IMR-90 (cell line): ENCODE measurements around the gene KIF6. TPM values are rescaled to one million over a fixed set of nuclear protein-coding genes. Genes with fewer than 3 reads are reported as not detected.

Experiments used
- ATAC-seq: fragments of 200-7000 bp; cut with Tn5 transposase; 2 replicates; pipeline ENCODE4 v1.9.1; 2020; ENCODE audit warnings: low read depth, mild to moderate bottlenecking, moderate library complexity
- BruUV-seq: library from RNA; stranded (reverse); fragments of 400-500 nt; replicated peaks from 2 replicates; lab custom pipeline; 2021; lab: Mats Ljungman, UMichigan
- CTCF ChIA-PET: fragments of 300-600 bp; formaldehyde crosslinking; extraction: SDS; loops from one replicate; lab custom pipeline; 2021; ENCODE audit warnings: antibody characterized with exemption; lab: Yijun Ruan, JAX
- POLR2A ChIA-PET: fragments of 300-600 bp; sonication (Branson Sonifier 250); formaldehyde crosslinking; loops from one replicate; lab custom pipeline; 2022; ENCODE audit warnings: antibody characterized with exemption; ENCODE audit not compliant: unreplicated experiment; lab: Charles Lee
- DNase-seq: peaks from one replicate; pipeline ENCODE4 v3.0.0; 2013
- H2AFZ ChIP-seq: replicated peaks from 2 replicates; pipeline ENCODE3; 2013; ENCODE audit warnings: low read length, mild to moderate bottlenecking; ENCODE audit not compliant: poor library complexity
- H2AK5ac ChIP-seq: 2 replicates; pipeline ENCODE4 v1.6.1; 2013; ENCODE audit warnings: low read depth, low read length, inconsistent platforms
- H2AK9ac ChIP-seq: replicated peaks from 2 replicates; pipeline ENCODE3; 2013; ENCODE audit warnings: mild to moderate bottlenecking, low read depth, low read length, moderate library complexity; ENCODE audit not compliant: poor library complexity
- H2BK120ac ChIP-seq: 2 replicates; pipeline ENCODE4 v1.6.1; 2013; ENCODE audit warnings: low read depth, low read length, inconsistent platforms
- H2BK15ac ChIP-seq: 3 replicates; pipeline ENCODE4 v1.6.1; 2013; ENCODE audit warnings: low read depth, low read length, inconsistent platforms
- H2BK20ac ChIP-seq: 2 replicates; pipeline ENCODE4 v1.6.1; 2013; ENCODE audit warnings: low read depth, mild to moderate bottlenecking, inconsistent platforms, low read length, moderate library complexity
- H2BK5ac ChIP-seq: 2 replicates; pipeline ENCODE4 v1.6.1; 2013; ENCODE audit warnings: mild to moderate bottlenecking, low read depth, low read length, inconsistent platforms; ENCODE audit not compliant: poor library complexity, severe bottlenecking
- H3K14ac ChIP-seq: replicated peaks from 2 replicates; pipeline ENCODE4 v1.6.1; 2013; ENCODE audit warnings: low read depth, low read length, inconsistent platforms
- H3K18ac ChIP-seq: 2 replicates; pipeline ENCODE4 v1.6.1; 2013; ENCODE audit warnings: low read depth, low read length, control low read depth
- H3K23ac ChIP-seq: 2 replicates; pipeline ENCODE4 v1.6.1; 2013; ENCODE audit warnings: low read depth, low read length, inconsistent platforms
- H3K27ac ChIP-seq: 2 replicates; pipeline ENCODE4 v1.5.1; 2013; ENCODE audit warnings: mild to moderate bottlenecking, control low read depth, low read length; ENCODE audit not compliant: insufficient read depth
- H3K27me3 ChIP-seq: 2 replicates; pipeline ENCODE4 v1.6.1; 2013; ENCODE audit warnings: low read length; ENCODE audit not compliant: control insufficient read depth, insufficient read depth
- H3K36me3 ChIP-seq: 2 replicates; pipeline ENCODE4 v1.6.1; 2013; ENCODE audit warnings: low read length, mixed read lengths; ENCODE audit not compliant: control insufficient read depth, insufficient read depth
- H3K4ac ChIP-seq: 2 replicates; pipeline ENCODE4 v1.6.1; 2013; ENCODE audit warnings: low read depth, low read length, inconsistent platforms
- H3K4me1 ChIP-seq: 2 replicates; pipeline ENCODE4 v1.6.1; 2013; ENCODE audit warnings: low read length, mixed read lengths; ENCODE audit not compliant: control insufficient read depth, insufficient read depth
- H3K4me2 ChIP-seq: 2 replicates; pipeline ENCODE4 v1.6.1; 2013; ENCODE audit warnings: low read depth, mild to moderate bottlenecking, control low read depth, low read length, moderate library complexity
- H3K4me3 ChIP-seq: 2 replicates; pipeline ENCODE4 v1.5.1; 2013; ENCODE audit warnings: low read depth, mild to moderate bottlenecking, control low read depth, low read length, moderate library complexity; ENCODE audit not compliant: insufficient read depth
- H3K56ac ChIP-seq: 2 replicates; pipeline ENCODE4 v1.6.1; 2013; ENCODE audit warnings: low read length, inconsistent platforms; ENCODE audit not compliant: insufficient read depth; ENCODE audit errors: extremely low read depth
- H3K79me1 ChIP-seq, 2 experiments: 2 replicates each; pipeline ENCODE4 v1.6.1; 2013; ENCODE audit warnings: low read length in 2 of 2, inconsistent platforms in 1 of 2, low read depth in 1 of 2
- H3K9ac ChIP-seq: 2 replicates; pipeline ENCODE4 v1.6.1; 2013; ENCODE audit warnings: low read depth, low read length, control low read depth
- H3K9me1 ChIP-seq: 2 replicates; pipeline ENCODE4 v1.6.1; 2013; ENCODE audit warnings: low read length, inconsistent platforms; ENCODE audit not compliant: insufficient read depth
- H3K9me3 ChIP-seq: 2 replicates; pipeline ENCODE4 v1.6.1; 2013; ENCODE audit warnings: low read length; ENCODE audit not compliant: control insufficient read depth, insufficient read depth
- H4K20me1 ChIP-seq: 2 replicates; pipeline ENCODE4 v1.6.1; 2013; ENCODE audit warnings: low read length, inconsistent platforms; ENCODE audit not compliant: insufficient read depth
- H4K5ac ChIP-seq: 2 replicates; pipeline ENCODE4 v1.6.1; 2013; ENCODE audit warnings: mild to moderate bottlenecking, low read depth, low read length, control low read depth
- H4K8ac ChIP-seq, 2 experiments: 2 replicates each; pipeline ENCODE4 v1.6.1; 2013; ENCODE audit warnings: low read depth in 2 of 2, low read length in 2 of 2, control low read depth in 1 of 2, inconsistent platforms in 1 of 2
- H4K91ac ChIP-seq: 2 replicates; pipeline ENCODE4 v1.6.1; 2013; ENCODE audit warnings: low read depth, low read length, inconsistent platforms; ENCODE audit not compliant: insufficient read depth
- BHLHE40 ChIP-seq: fragments of 150-350 bp; IDR thresholded peaks from 2 replicates; pipeline ENCODE4 v1.6.1; 2016; ENCODE audit warnings: mild to moderate bottlenecking, low read depth, low read length
- CEBPB ChIP-seq: IDR thresholded peaks from 2 replicates; pipeline ENCODE4 v1.6.1; 2012; ENCODE audit warnings: low read depth, low read length, improper control_type of control experiment
- CHD1 ChIP-seq: IDR thresholded peaks from 2 replicates; pipeline ENCODE4 v1.6.1; 2012; ENCODE audit warnings: low read depth, low read length, improper control_type of control experiment
- CTCF ChIP-seq: conservative IDR thresholded peaks from 2 replicates; pipeline ENCODE4 v1.5.1; 2012; ENCODE audit warnings: mild to moderate bottlenecking, low read depth, low read length, improper control_type of control experiment
- FOS ChIP-seq: fragments of 150-350 bp; IDR thresholded peaks from 2 replicates; pipeline ENCODE4 v1.6.1; 2016; ENCODE audit warnings: low read depth, low read length
- MAFK ChIP-seq: IDR thresholded peaks from 2 replicates; pipeline ENCODE4 v1.6.1; 2012; ENCODE audit warnings: low read depth, low read length, improper control_type of control experiment
- MAZ ChIP-seq: IDR thresholded peaks from 2 replicates; pipeline ENCODE4 v1.6.1; 2012; ENCODE audit warnings: low read depth, mild to moderate bottlenecking, low read length, improper control_type of control experiment, moderate library complexity, borderline replicate concordance
- MXI1 ChIP-seq: IDR thresholded peaks from 2 replicates; pipeline ENCODE4 v1.6.1; 2012; ENCODE audit warnings: low read depth, mild to moderate bottlenecking, low read length, moderate library complexity, borderline replicate concordance
- NFE2L2 ChIP-seq: fragments of 150-350 bp; IDR thresholded peaks from 2 replicates; pipeline ENCODE4 v1.6.1; 2016; ENCODE audit warnings: low read depth, mild to moderate bottlenecking, low read length
- POLR2A ChIP-seq: IDR thresholded peaks from 2 replicates; pipeline ENCODE4 v1.6.1; 2012; ENCODE audit warnings: mild to moderate bottlenecking, low read depth, low read length
- RAD21 ChIP-seq: IDR thresholded peaks from 2 replicates; pipeline ENCODE4 v1.6.1; 2012; ENCODE audit warnings: low read length, improper control_type of control experiment
- RCOR1 ChIP-seq: IDR thresholded peaks from 2 replicates; pipeline ENCODE4 v1.6.1; 2012; ENCODE audit warnings: mild to moderate bottlenecking, low read length, improper control_type of control experiment; ENCODE audit not compliant: insufficient replicate concordance
- RFX5 ChIP-seq: IDR thresholded peaks from 2 replicates; pipeline ENCODE4 v1.8.0; 2012; ENCODE audit warnings: low read depth, mild to moderate bottlenecking, low read length, moderate library complexity
- SMC3 ChIP-seq: fragments of 150-350 bp; IDR thresholded peaks from 2 replicates; pipeline ENCODE4 v1.6.1; 2016; ENCODE audit warnings: low read depth, mild to moderate bottlenecking, antibody characterized with exemption, low read length, moderate library complexity
- WGBS, 2 experiments: methylation state at CpG; one replicate each; pipeline versions ENCODE4 v1.1.5 to v1.1.7; 2013; ENCODE audit warnings: missing lambda C conversion rate in 2 of 2; ENCODE audit not compliant: insufficient read length in 1 of 2; ENCODE audit errors: extremely low coverage in 2 of 2; 5-methylcytosine and 5-hydroxymethylcytosine counted together
- dilution Hi-C: fragments of 300-500 bp; cut with HindIII; formaldehyde crosslinking; loops from one replicate; pipeline ENCODE4 v1.14.3; 2018; ENCODE audit warnings: low sequenced_read_pairs; ENCODE audit not compliant: unreplicated experiment
- in situ Hi-C: fragments of 300-500 bp; cut with MboI; formaldehyde crosslinking; loops from 3 replicates; pipeline ENCODE4 v1.14.3; 2019; ENCODE audit warnings: low sequenced_read_pairs, inconsistent platforms, mixed read lengths
- intact Hi-C: fragments of 100-400 bp; cut with micrococcal nuclease; formaldehyde crosslinking; loops from 2 replicates; pipeline ENCODE4 v1.10.0; 2022
- polyA plus RNA-seq, 3 experiments: library from polyadenylated mRNA; depleted of rRNA; stranded (reverse); fragments of >200 nt; gene quantifications; 2 replicates each; pipeline ENCODE4 v1.2.3, GENCODE V29; 2012; ENCODE audit warnings: low replicate concordance in 1 of 3
- total RNA-seq: library from RNA; depleted of rRNA; stranded (reverse); fragments of >200 nt; gene quantifications from 2 replicates; pipeline ENCODE4 v1.2.3, GENCODE V29; 2012
- TF ChIP-seq, protein P1 (sequence below): fragments of 150-350 bp; IDR thresholded peaks from 2 replicates; pipeline ENCODE4 v1.6.1; 2017; ENCODE audit warnings: mild to moderate bottlenecking, antibody characterized with exemption, low read length, low read depth
- TF ChIP-seq, protein P2 (sequence below): fragments of 150-350 bp; IDR thresholded peaks from 2 replicates; pipeline ENCODE4 v1.6.1; 2016; ENCODE audit warnings: low read depth, mild to moderate bottlenecking, low read length, moderate library complexity, borderline replicate concordance

KIF6 gene
- total and polyA plus RNA-seq, 2 of the 4 experiments (the other 2 are of a cell fraction) = under 0.01 to 0.10 TPM

GRCh38 chr6:39599973-39600372, 125.2 kb downstream of the KIF6 start:
- intact Hi-C loops = no loop called here
- H3K79me1 ChIP-seq = no peaks in the 10 kb centered on the region
- no peaks in the 10 kb centered on the region for H4K20me1 ChIP-seq
- no peak overlapping the region for H2BK20ac ChIP-seq
- no CpG with 5 or more reads among the region's 2 CpGs for WGBS, 2 experiments
- ChIA-PET POLR2A (no interaction called here), CTCF (no interaction called here)
- H2AK5ac ChIP-seq = no peak overlapping the region
- TF ChIP-seq NFE2L2 (no peak), MAZ (no peak), MXI1 (no peak), SMC3 (no peak), CHD1 (no peak), CEBPB (no peak), RFX5 (no peak), POLR2A (no peak), RAD21 (no peak), RCOR1 (no peak), CTCF (no peak), FOS (no peak), MAFK (no peak), BHLHE40 (no peak)
- TF ChIP-seq, protein P1, sequence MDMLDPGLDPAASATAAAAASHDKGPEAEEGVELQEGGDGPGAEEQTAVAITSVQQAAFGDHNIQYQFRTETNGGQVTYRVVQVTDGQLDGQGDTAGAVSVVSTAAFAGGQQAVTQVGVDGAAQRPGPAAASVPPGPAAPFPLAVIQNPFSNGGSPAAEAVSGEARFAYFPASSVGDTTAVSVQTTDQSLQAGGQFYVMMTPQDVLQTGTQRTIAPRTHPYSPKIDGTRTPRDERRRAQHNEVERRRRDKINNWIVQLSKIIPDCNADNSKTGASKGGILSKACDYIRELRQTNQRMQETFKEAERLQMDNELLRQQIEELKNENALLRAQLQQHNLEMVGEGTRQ = no peak
- TF ChIP-seq, protein P2, sequence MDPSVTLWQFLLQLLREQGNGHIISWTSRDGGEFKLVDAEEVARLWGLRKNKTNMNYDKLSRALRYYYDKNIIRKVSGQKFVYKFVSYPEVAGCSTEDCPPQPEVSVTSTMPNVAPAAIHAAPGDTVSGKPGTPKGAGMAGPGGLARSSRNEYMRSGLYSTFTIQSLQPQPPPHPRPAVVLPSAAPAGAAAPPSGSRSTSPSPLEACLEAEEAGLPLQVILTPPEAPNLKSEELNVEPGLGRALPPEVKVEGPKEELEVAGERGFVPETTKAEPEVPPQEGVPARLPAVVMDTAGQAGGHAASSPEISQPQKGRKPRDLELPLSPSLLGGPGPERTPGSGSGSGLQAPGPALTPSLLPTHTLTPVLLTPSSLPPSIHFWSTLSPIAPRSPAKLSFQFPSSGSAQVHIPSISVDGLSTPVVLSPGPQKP = no peak
- no peaks in the 10 kb centered on the region for H3K4me1 ChIP-seq
- no peak overlapping the region for H3K27ac ChIP-seq
- no peak overlapping the region for H3K4me2 ChIP-seq
- H4K91ac ChIP-seq = no peak overlapping the region
- DNase-seq (no peak), ATAC-seq (no peak)
- no peak overlapping the region for H2BK15ac ChIP-seq
- no peak overlapping the region for H2BK5ac ChIP-seq
- no peak overlapping the region for H2BK120ac ChIP-seq
- BruUV-seq = no TSS peak
- no peak overlapping the region for H4K5ac ChIP-seq
- H3K4me3 ChIP-seq = no peak overlapping the region
- H3K9me3 ChIP-seq = no peaks in the 10 kb centered on the region
- H3K27me3 ChIP-seq = no peaks in the 10 kb centered on the region
- no peaks in the 10 kb centered on the region for H3K36me3 ChIP-seq
- no peak overlapping the region for H2AK9ac ChIP-seq
- H3K56ac ChIP-seq = no peak overlapping the region
- in situ Hi-C loops = no loop called here
- dilution Hi-C loops = no loop called here
- H3K4ac ChIP-seq = no peak overlapping the region
- H3K18ac ChIP-seq = no peak overlapping the region
- H3K14ac ChIP-seq = no peak overlapping the region
- H3K9ac ChIP-seq = no peak overlapping the region
- H4K8ac ChIP-seq = no peak overlapping the region
- no peak overlapping the region for H2AFZ ChIP-seq
- H3K23ac ChIP-seq = no peak overlapping the region
- H3K9me1 ChIP-seq = no peaks in the 10 kb centered on the region
